Measurements from ENCODE around the gene FIP1L1.

Gene FIP1L1

DNA sequence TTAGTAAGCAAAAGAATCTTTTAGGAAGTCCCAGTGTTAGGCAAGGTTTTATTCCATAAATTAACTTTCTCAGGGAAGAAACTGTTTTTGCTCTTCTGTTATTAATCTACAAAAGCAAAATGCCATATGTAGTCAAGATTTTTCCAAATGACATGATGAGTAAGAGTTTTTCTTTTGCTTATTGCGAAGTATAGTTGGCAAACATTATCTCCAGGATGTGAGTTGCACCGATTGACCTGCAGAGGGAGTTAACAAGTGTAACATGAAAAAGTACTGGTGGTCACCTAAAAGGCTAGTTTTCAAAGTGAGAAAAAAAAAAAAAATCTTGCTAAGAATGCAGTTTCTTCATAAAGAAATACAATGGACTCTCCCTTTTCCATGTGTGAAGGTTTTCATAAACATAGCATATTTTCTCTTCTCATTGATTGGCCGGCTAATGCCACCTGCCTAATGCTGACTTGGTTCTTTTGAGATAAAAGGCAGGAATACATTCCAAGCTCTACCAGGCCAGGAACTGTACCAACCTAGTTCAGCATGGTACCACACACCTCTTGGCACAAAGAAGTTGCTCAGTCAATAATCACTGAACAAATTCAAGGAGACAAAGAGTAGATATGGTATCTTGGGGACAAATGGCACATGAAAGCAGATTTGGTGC is 113.7 kb downstream of the FIP1L1 start:
- no peaks in the 10 kb centered on the region for H3K36me3 ChIP-seq
- H3K9me3 ChIP-seq: no peaks in the 10 kb centered on the region
- no peak overlapping the region for H3K4me3 ChIP-seq (ENCODE audit: low read depth in 1 of 2, low read length in 1 of 2)
- H3K27ac ChIP-seq: no peak overlapping the region
- H3K27me3 ChIP-seq: peaks cover 6% of the 10 kb centered on the region
- no peak for TF ChIP-seq CTCF (IDR thresholded peaks at IDR 0.05)
- no peaks in the 10 kb centered on the region for H3K4me1 ChIP-seq (ENCODE audit: control insufficient read depth in 1 of 2, insufficient read depth in 1 of 2, low read depth in 1 of 2, low read length in 1 of 2)

GRCh38 chr4:53494851-53495250 is 117.4 kb downstream of the FIP1L1 start:
- Histone ChIP-seq H3K27me3 (no peaks in the 10 kb centered on the region), H3K4me3 (ENCODE audit: low read depth in 1 of 2, low read length in 1 of 2) (no peak overlapping the region), H3K4me1 (ENCODE audit: control insufficient read depth in 1 of 2, insufficient read depth in 1 of 2, low read depth in 1 of 2, low read length in 1 of 2) (no peaks in the 10 kb centered on the region), H3K9me3 (no peaks in the 10 kb centered on the region), H3K36me3 (no peaks in the 10 kb centered on the region), H3K27ac (no peak overlapping the region)
- no peak for TF ChIP-seq CTCF (IDR thresholded peaks at IDR 0.05)

DNA sequence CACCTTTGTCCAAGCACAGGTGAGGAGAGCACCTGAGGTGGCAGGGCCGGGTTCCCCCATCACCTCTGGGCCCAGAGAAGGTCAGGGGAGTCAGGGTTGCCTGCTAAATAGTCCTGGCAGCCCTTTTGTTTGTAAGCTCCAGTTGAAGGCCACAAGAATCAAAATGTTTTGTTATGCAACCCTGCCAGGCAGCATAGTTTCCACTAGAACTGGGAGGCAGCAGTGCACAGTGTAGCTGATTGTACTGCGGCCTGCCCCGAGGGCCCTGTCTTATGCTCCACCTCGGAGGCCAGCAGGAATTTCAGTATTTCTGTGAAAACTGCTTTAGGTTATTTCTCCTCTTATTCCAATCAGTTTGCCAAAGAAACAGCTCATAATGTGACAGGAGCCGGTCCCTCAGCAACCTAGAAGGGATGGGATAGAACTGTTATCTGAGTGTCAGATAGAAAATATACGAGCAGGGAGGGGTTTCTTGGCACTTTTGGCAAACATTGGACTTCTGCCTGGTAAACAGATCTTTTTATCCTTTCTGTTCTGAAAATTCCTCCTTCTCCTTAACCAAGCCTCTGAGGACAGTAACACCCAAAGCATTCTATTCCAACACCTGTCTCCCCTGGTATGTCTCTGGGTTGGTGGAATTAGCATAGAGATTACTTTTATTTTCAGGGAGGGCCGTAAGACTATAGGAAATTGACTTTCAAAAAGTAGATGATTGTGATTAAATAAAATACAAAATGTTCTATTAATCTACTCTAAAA is 120.2 kb downstream of the FIP1L1 start:
- Histone ChIP-seq H3K4me1 (ENCODE audit: control insufficient read depth in 1 of 2, insufficient read depth in 1 of 2, low read depth in 1 of 2, low read length in 1 of 2) (no peaks in the 10 kb centered on the region), H3K27me3 (no peaks in the 10 kb centered on the region), H3K36me3 (no peaks in the 10 kb centered on the region), H3K4me3 (ENCODE audit: low read depth in 1 of 2, low read length in 1 of 2) (no peak overlapping the region), H3K9me3 (no peaks in the 10 kb centered on the region), H3K27ac (no peak overlapping the region)
- TF ChIP-seq CTCF (IDR thresholded peaks at IDR 0.05): no peak

GRCh38 chr4:53498706-53499105 is 121.3 kb downstream of the FIP1L1 start:
- H3K4me3 ChIP-seq (ENCODE audit: low read depth in 1 of 2, low read length in 1 of 2): no peak overlapping the region
- no peak for TF ChIP-seq CTCF (IDR thresholded peaks at IDR 0.05)
- H3K4me1 ChIP-seq (ENCODE audit: control insufficient read depth in 1 of 2, insufficient read depth in 1 of 2, low read depth in 1 of 2, low read length in 1 of 2): no peaks in the 10 kb centered on the region
- H3K27ac ChIP-seq: no peak overlapping the region
- no peaks in the 10 kb centered on the region for H3K9me3 ChIP-seq
- H3K27me3 ChIP-seq: no peaks in the 10 kb centered on the region
- no peaks in the 10 kb centered on the region for H3K36me3 ChIP-seq

GRCh38 chr4:53499791-53500190 is 122.3 kb downstream of the FIP1L1 start:
- Histone ChIP-seq H3K4me3 (ENCODE audit: low read depth in 1 of 2, low read length in 1 of 2) (no peak overlapping the region), H3K27ac (no peak overlapping the region), H3K9me3 (no peaks in the 10 kb centered on the region), H3K36me3 (no peaks in the 10 kb centered on the region), H3K4me1 (ENCODE audit: control insufficient read depth in 1 of 2, insufficient read depth in 1 of 2, low read depth in 1 of 2, low read length in 1 of 2) (no peaks in the 10 kb centered on the region), H3K27me3 (no peaks in the 10 kb centered on the region)
- no peak for TF ChIP-seq CTCF (IDR thresholded peaks at IDR 0.05)

Measured in neutrophil (primary cell).